GM18499 (cell line): ENCODE measurements around the gene CLTA.

Experiments
- ATAC-seq: cut with Tn5 transposase; IDR thresholded peaks from one replicate; pipeline ENCODE4 v1.9.1; 2021; ENCODE audit warnings: moderate number of reproducible peaks; ENCODE audit not compliant: insufficient read depth, unreplicated experiment

CLTA gene

DNA sequence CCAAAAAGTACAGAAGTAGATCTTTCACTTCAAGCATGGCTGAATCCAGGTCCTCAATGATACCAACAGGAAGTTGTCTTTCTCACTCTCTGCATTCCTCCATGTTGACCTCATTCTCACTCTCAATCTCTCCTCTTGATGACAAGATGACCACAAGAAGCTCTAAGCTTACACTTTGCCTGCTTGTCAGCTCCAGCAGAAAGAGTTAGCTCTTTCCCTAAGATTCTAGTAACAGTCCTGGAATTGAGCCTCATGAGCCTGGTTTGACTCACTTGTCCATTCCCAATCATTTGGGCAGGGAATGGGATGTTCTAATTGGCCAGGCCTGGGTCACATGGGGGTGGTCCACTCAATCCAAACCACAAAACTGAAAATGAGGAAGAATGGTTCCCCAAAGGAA, 3.3 kb upstream of the CLTA start:
- no peak for ATAC-seq

DNA sequence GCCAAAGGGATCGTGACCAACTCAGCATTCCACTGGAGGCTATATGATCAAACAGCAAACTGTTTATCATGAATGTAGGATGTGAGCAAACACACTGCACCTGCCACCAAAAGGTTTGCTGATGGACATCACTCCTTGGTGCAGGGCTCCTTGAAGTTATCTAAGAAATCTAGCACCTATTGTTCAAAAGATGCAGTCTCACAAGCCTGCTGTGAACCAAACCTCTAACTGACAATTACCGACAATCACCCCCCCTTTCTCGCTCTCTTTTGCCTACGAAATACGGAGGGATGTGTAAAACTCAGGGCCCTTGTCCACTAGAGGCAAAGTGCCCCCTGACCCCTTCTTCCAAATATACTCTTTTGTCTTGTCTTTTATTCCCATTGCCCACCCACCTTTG, 2.5 kb upstream of the CLTA start:
- ATAC-seq, result no peak

GRCh38 chr9:36189976-36190375, 745 bp upstream of the CLTA start:
- no peak for ATAC-seq

- ATAC-seq, result no peak
Measured at GRCh38 chr9:36191290-36191645, 547 bp downstream of the CLTA start.

- ATAC-seq, result no peak
Measured at GRCh38 chr9:36191686-36192085, 965 bp downstream of the CLTA start.

- no peak for ATAC-seq
Measured at GRCh38 chr9:36192196-36192595, 1.5 kb downstream of the CLTA start.

DNA sequence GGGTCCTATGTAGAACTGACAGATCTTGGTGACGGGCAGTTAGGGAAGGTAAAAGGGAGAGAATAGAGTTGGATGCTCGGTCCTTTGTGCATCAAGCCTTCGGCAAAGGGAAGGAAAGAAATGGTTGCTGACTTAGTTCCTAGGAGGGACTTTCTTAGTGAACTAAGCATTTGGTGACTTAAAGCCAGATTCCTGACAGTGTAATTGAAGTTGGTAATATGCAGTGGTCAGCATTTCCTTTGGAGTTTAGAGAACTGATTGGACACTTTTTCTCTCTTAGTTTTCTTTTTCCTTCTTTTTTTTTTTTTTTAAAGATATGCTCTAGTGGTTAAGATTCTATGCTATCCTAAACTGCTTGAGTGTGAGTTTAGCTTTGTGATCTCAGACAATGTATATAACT, 2.3 kb downstream of the CLTA start:
- ATAC-seq, result no peak

GRCh38 chr9:36194326-36195000, 3.7 kb downstream of the CLTA start:
- ATAC-seq, result no peak

GRCh38 chr9:36204906-36205547, 14.3 kb downstream of the CLTA start:
- ATAC-seq, result no peak

GRCh38 chr9:36207016-36207415, 16.3 kb downstream of the CLTA start:
- ATAC-seq, result no peak

DNA sequence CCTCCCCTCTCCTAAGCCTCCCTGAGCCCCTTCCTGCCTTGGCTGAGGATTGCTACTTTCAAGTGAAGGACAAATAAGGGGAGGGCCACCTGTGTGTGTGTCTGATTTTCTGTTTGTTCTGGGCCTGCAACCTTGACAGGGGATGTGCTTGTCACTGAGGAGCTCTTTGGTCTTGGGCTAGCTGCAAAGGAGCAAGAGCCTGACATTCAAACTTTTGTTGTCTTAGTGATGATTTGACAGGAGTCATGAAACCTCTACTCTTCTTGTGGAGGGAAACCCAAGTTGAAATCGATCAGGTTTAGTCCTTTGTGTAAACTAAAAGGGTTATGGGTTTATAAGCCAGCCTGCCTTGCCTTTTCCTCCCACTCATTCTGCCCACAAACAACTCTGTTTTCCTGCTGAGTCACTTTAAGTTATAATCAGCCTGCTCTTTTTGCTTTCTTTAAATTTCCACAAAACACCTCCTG, 16.9 kb downstream of the CLTA start:
- no peak for ATAC-seq

DNA sequence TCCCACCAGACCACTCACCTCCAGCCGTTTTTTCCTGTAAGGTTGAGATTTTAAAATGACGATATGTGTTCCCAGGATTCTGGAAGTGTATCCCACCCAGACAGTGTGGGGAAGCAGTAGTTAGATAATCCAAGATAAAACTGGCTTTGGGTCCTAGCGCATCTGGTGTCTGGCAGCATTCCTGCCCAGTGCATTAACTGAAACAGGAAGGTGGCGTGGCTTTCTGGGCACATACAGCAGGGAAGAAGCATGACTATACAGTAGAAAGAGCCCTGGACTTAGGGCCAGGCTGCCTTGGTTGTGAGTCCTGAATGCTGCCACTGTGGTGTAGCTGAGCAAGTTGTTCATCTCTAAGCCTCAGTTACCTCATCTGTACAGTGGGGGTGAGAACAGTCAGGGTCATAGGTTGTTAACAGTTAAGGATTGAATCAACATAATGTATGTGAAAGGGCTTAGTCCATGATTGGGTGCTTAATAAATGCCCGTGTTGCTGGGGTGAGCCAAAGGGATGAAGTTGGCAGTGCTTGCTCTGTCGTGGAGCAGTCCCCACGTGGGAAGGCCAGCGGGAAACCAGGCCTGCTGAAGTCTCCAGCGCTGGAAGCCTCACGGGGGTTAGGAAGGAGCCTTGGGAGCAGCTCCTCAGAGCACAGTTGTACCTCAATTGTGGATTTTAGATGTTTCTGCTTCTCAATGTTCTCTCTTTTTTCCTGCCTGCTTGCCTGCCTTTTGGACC, 18.0 kb downstream of the CLTA start:
- ATAC-seq, result no peak

DNA sequence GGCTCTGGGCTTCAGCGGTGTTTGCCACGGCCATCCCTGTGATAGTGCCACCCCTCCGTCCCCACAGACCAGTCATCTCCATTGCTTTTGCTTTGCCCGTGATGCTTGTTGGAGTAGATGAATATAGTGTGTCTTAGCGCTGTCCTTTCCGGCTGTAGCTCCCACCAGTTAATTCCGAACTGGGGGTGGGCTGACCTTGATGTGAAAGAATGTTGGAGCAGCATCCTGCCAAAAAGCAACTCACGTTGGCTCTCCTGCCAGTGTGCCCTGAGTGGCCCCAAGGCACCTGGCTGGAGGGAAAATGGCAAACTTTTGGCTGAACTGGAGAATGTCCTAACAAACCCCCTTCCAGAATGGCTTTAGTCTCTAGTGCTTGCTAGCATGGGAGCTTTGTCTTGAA, 20.0 kb downstream of the CLTA start:
- ATAC-seq, result no peak

DNA sequence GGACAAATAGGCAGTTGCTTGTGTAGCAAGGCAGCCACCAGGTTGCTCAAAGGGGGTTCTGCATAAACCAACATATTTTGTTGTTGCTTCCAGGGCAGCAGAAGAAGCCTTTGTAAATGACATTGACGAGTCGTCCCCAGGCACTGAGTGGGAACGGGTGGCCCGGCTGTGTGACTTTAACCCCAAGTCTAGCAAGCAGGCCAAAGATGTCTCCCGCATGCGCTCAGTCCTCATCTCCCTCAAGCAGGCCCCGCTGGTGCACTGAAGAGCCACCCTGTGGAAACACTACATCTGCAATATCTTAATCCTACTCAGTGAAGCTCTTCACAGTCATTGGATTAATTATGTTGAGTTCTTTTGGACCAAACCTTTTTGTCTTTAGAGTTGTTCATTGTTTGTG, 20.8 kb downstream of the CLTA start:
- no peak for ATAC-seq

DNA sequence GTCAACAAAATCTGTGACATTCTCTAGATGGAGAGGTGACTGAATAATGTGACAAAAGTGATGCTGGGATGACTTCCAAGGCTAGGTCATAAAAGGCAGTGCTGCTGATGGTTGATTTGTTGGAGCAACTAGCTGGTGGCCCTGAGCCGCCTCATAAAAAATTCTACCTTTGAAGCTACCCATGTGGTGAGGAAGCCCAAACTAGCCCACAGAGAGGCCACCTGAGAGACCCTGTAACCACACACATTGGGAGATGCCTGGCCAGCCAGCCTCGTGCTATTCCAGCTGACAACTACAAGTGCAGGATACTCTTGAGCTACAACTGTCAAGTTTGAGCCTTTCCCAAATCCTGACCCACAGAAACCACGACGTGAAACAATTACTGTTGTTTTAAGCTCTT, 22.7 kb downstream of the CLTA start:
- ATAC-seq, result no peak

DNA sequence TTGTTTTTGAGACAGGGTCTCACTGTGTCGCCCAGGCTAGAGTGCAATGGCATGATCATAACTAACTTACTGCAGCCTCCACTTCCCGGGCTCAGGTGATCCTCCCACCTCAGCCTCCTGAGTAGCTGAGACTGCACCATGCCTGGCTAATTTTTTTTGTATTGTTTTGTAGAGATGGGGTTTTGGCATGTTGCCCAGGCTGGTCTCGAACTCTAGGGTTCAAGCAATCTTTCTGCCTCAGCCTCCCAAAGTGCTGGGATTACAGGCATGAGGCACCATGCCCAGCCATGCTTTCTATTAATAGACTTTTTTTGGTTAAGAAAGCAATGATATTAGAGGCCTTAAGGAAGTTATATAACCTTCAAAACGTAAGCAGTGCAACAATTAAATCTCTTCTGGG, 23.3 kb downstream of the CLTA start:
- ATAC-seq, result no peak

GRCh38 chr9:36214571-36214970, 23.9 kb downstream of the CLTA start:
- ATAC-seq, result no peak

- no peak for ATAC-seq
Measured at GRCh38 chr9:36217256-36217968, 26.7 kb downstream of the CLTA start.

DNA sequence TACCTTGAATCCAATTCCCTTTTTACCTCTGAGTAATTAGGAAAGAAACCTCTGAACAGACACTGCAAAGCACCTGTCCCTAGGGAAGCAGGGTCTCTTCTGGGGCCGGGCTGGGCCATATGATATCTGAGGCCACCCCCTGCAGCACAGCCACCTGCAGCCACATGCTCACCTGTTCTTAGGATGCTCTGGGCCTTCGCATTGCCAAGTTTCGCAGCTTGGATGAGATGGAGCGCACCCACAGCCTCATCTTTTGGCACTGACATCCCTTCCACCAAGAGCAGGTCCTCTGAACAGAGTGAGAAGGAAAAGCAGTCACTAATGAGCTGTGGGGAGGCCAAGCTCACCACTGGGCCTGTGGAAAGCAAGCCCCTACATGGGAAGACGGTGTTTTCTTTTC, 27.3 kb downstream of the CLTA start:
- no peak for ATAC-seq

- no peak for ATAC-seq
Measured at GRCh38 chr9:36218411-36218901, 27.7 kb downstream of the CLTA start.

- no peak for ATAC-seq
Measured at GRCh38 chr9:36221667-36222066, 30.9 kb downstream of the CLTA start.
